GM12891 (cell line): Measurements from ENCODE around the gene CAMTA1.

Experiments used
- DNase-seq: peaks from one replicate; pipeline ENCODE4 v3.0.0; 2011; ENCODE audit warnings: low spot score; ENCODE audit not compliant: insufficient read length
- FAIRE-seq: peaks from 2 replicates; lab custom pipeline; 2011; peaks lifted over from hg19 to GRCh38; lab: Jason Lieb, UNC
- PAX5 ChIP-seq: IDR thresholded peaks from 2 replicates; pipeline ENCODE4 v1.6.1; 2011; ENCODE audit warnings: low read length, moderate library complexity, mild to moderate bottlenecking; ENCODE audit not compliant: insufficient read depth, severe bottlenecking
- POLR2A ChIP-seq: IDR thresholded peaks from 2 replicates; pipeline ENCODE4 v1.6.1; 2011; ENCODE audit warnings: low read depth, low read length, control low read depth
- POLR2AphosphoS5 ChIP-seq: IDR thresholded peaks from 2 replicates; pipeline ENCODE4 v1.6.1; 2011; ENCODE audit warnings: low read depth, low read length, control low read depth
- POU2F2 ChIP-seq: IDR thresholded peaks from 2 replicates; pipeline ENCODE4 v1.6.1; 2011; ENCODE audit warnings: low read depth, mild to moderate bottlenecking, control low read depth, low read length, moderate library complexity
- SPI1 ChIP-seq: IDR thresholded peaks from 2 replicates; pipeline ENCODE4 v1.6.1; 2011; ENCODE audit warnings: low read depth, low read length, control low read depth
- TAF1 ChIP-seq: IDR thresholded peaks from 2 replicates; pipeline ENCODE4 v1.6.1; 2011; ENCODE audit warnings: low read depth, low read length, control low read depth

CAMTA1 gene

GRCh38 chr1:7534061-7534825 is 749.0 kb downstream of the CAMTA1 start:
- TF ChIP-seq POLR2AphosphoS5, result no peak
- no peak for TF ChIP-seq TAF1
- no peak for TF ChIP-seq PAX5
- TF ChIP-seq POLR2A, result no peak
- no peak for TF ChIP-seq SPI1
- FAIRE-seq, result no peak
- DNase-seq, result no peak

GRCh38 chr1:7535016-7535415 is 749.8 kb downstream of the CAMTA1 start:
- FAIRE-seq, result no peak
- TF ChIP-seq POLR2A (no peak), SPI1 (no peak), POU2F2 (no peak), PAX5 (no peak), TAF1 (no peak), POLR2AphosphoS5 (no peak)

GRCh38 chr1:7535934-7536878 is 751.0 kb downstream of the CAMTA1 start:
- TF ChIP-seq POU2F2, result no peak
- FAIRE-seq (no peak), DNase-seq (no peak)

More at GRCh38 chr1:7535016-7535415, 749.8 kb downstream of the CAMTA1 start:
- DNase-seq, result no peak

- DNase-seq (no peak), FAIRE-seq (no peak)
- TF ChIP-seq POU2F2, result no peak
- TF ChIP-seq POLR2A, result no peak
- TF ChIP-seq SPI1, result no peak
- TF ChIP-seq TAF1, result no peak
Observed at GRCh38 chr1:7536891-7537591, 751.8 kb downstream of the CAMTA1 start.

- no peak for FAIRE-seq
- DNase-seq, result no peak
- no peak for TF ChIP-seq SPI1
- TF ChIP-seq POLR2A, result no peak
- no peak for TF ChIP-seq POU2F2
- TF ChIP-seq PAX5, result no peak
- no peak for TF ChIP-seq POLR2AphosphoS5
- no peak for TF ChIP-seq TAF1
Observed at GRCh38 chr1:7538033-7538432, 752.8 kb downstream of the CAMTA1 start.

- FAIRE-seq (no peak), DNase-seq (no peak)
- TF ChIP-seq POLR2AphosphoS5 (no peak), TAF1 (no peak), POLR2A (no peak), POU2F2 (no peak), PAX5 (no peak), SPI1 (no peak)
Observed at GRCh38 chr1:7538849-7539768, 753.9 kb downstream of the CAMTA1 start.

GRCh38 chr1:7539769-7540175 is 754.5 kb downstream of the CAMTA1 start:
- FAIRE-seq (peak; percentile 26), DNase-seq (no peak)
- TF ChIP-seq TAF1, result no peak
- no peak for TF ChIP-seq POU2F2
- TF ChIP-seq POLR2AphosphoS5, result no peak
- TF ChIP-seq SPI1, result no peak
- TF ChIP-seq POLR2A, result no peak

GRCh38 chr1:7540816-7541215 is 755.6 kb downstream of the CAMTA1 start:
- FAIRE-seq, result no peak
- TF ChIP-seq POLR2AphosphoS5 (no peak), POLR2A (no peak), SPI1 (no peak), POU2F2 (no peak), PAX5 (no peak), TAF1 (no peak)
- DNase-seq, result no peak

GRCh38 chr1:7541629-7542028 is 756.4 kb downstream of the CAMTA1 start:
- TF ChIP-seq POLR2A (no peak), POU2F2 (no peak), POLR2AphosphoS5 (no peak), TAF1 (no peak), SPI1 (no peak), PAX5 (no peak)
- DNase-seq (no peak), FAIRE-seq (no peak)

- FAIRE-seq (no peak), DNase-seq (no peak)
- TF ChIP-seq SPI1, result no peak
- TF ChIP-seq PAX5, result no peak
- TF ChIP-seq POLR2AphosphoS5, result no peak
- TF ChIP-seq POU2F2, result no peak
- no peak for TF ChIP-seq TAF1
- TF ChIP-seq POLR2A, result no peak
Observed at GRCh38 chr1:7543718-7544090, 758.5 kb downstream of the CAMTA1 start.
